Mesenteric fat pad (tissue), 1 donor: ENCODE data around the gene GRIP2. TPM values are rescaled to one million over a fixed set of nuclear protein-coding genes. Genes with fewer than 3 reads are reported as not detected.

Source experiments
- DNase-seq: peaks from one replicate; pipeline ENCODE4 v3.0.0-alpha.2; 2020; ENCODE audit warnings: low spot score
- total RNA-seq: library from RNA; stranded (reverse); fragmentation: NEBNext Ultra II Directional; extraction: Animal tissue kit (Norgen Biotek cat#: 25700); gene quantifications from one replicate; pipeline ENCODE4 v1.2.1, GENCODE V29; 2021
- donor health status: DM: yes; HTN: yes; CAD: no.

The GRIP2 gene
- total RNA-seq, 1 donor from 2014 or later: 0.71 TPM

GRCh38 chr3:14541646-14542045, 1.5 kb upstream of the GRIP2 start:
- no peak for DNase-seq

DNA sequence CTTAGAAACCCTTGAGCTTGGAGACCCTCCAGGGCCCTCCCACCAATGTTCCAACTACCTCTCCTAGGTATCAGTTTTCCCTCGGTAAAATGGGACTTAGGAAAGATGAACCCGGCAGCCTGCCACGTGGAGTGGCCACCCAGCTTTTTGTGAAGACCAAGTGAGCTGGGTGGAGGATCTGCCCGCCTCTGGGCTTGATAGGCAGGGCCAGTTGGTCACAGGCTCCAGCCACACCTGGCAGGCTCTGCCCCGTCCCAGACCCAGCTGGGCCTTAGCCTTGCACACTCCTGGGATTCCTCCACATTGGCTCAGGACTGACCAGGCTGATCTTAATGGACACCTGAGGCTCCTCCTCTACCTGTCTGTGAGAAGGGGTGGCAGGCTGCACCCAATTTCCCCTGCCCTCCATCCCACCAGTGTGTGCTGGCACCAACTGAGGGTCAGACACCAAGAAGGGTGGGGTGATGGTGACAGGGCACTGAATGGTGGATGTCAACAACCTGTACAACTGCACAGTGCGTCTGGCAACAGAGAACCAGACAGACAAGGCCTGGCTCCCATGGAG, 761 bp upstream of the GRIP2 start:
- no peak for DNase-seq

GRCh38 chr3:14539384-14539741, 779 bp downstream of the GRIP2 start:
- no peak for DNase-seq

- DNase-seq: no peak
Observed at GRCh38 chr3:14538451-14539088, 1.6 kb downstream of the GRIP2 start.

DNA sequence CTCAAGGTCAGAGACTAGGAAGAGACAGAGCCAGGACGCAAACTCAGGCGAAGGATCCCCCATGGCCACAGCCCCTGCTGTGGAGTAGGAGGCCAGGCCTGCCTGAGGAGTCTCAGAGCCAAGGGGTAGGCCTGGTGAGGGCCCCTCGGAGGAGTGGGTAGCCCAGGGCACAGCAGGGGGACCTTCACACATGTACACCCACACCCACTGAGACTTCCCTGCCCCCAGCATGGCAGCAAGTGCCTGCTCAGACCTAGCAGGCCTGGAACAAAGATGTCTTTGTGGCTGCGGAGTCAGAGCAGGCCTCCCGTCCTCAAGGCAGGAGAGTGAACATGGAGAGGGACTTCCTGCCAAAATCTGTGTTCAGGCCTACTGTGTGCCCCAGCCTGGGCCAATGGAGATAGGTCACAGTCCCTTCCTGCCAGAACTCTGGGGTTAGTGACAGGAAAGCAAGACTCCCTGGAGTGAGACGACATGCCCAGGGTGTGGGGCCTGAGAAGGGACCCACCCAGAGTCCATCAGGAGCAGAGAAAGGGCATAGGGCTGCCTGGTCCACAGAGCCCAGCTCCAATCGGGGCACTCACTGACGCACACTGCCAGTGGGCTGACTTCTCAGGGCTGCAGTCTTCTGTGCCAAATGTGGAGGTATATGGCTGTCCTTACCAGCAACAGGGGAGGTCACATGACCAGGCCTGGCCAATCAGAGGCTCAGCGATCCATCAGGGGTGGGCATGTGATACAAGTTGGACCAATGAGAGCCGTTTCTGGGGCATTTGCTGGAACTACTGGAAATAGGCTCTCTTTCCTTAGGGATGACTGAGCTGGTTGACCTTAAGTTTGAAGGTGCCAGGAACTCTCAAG, 2.3 kb downstream of the GRIP2 start:
- DNase-seq: no peak

DNA sequence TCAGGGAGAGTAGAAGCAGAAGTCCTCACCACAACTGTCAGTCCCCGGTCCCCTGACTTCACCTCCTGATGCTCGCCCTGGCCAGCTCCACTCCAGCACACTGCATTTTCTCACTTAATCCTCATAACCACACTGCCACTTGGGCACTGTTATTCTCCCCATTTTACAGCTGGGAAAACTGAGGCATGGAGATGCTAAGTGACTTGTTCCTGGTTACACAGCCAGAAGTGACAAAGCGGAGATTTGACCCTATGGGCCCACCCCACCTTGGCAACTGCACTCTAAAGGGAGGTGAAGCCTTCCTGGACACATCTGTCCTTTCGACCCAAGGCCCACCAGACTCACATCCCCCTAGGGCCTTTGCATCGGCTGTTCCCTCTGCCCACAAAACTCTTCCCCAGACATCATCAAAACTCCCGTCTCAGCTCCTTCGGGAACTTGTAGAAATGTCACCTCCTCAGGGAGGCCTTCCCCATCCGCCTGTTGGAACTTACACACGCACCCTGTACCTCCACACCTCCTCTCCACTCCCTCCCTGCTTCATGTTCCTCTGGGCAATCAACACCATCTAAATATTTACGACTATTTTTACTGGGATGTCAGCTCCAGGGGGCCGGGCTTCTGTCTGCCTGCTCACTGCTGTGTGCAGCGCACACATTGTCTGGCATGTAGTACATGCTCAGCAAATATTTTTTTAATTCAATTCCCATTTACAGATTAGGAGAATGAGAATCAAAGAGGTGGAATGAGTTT, 3.1 kb downstream of the GRIP2 start:
- DNase-seq: no peak

GRCh38 chr3:14536055-14536815, 3.9 kb downstream of the GRIP2 start:
- no peak for DNase-seq

GRCh38 chr3:14535616-14536015, 4.5 kb downstream of the GRIP2 start:
- DNase-seq: no peak

DNA sequence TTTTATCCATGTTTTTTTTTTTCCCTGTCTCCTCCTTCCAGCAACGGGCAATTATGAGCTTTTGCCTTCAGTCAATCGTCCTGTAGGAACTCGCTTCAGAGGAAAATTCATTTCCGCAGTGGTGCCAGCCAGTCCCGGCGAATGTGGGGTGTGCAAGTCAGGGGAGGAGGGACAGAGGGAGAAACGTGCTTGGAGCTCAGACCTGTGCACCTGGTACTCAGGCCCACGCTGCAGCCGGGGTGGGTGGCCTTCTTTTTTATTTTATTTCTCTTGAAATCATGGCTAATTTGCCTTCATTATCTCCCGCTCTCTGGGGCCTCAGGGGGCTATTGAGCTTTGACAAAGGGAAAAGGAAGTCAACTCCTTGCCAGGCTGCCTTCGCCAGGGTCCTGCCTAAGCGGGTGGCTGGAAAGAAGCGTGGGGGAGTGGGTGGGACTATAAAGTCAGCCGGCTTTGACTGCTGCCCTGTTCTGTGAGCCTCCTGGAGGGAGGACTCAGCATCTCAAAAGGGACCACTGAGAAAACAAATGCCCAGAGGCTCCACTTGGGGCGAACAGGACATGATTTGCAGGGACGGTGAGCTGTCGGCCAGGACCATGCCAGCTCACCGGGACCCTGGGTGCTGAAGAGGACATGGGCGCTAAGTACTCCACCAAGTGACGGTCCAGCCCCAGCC, 5.5 kb downstream of the GRIP2 start:
- DNase-seq: no peak

- no peak for DNase-seq
Observed at GRCh38 chr3:14533457-14533958, 6.6 kb downstream of the GRIP2 start.

DNA sequence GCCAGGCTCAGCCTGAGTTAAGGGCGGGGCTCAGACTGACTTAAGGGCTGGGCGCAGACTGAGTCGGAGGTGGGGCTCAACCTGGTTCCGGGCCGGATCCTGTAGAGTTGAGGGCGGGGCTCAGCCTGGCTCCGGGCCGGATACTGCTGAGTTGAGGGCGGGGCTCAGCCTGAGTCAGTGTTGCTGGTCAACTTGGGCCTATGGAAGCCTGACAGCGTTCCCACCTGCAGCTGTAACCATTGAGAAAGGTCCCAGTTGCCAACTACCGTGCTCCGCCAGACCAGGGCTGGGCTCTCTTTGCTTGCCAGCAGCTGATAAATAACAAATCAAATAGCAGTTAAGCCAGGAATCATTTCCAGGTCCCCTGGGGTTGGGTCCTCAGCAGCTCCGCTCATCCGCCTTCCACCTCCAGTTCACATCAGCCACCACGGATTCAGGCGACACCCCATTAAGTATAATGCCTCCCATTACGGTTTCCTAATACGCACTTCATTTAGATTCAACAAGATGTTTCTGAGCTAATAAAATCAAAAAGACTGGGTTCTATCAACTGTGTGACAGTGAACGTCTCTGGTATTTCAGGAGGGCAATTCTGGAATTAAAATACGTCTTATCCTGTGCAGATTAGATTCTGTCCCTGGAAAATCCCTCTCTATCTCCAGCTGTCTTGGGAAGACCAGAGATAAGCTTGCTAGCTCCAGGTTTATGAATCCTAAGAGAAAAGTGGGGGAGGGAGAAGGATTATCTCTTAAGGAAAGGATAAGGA, 7.3 kb downstream of the GRIP2 start:
- DNase-seq: no peak

DNA sequence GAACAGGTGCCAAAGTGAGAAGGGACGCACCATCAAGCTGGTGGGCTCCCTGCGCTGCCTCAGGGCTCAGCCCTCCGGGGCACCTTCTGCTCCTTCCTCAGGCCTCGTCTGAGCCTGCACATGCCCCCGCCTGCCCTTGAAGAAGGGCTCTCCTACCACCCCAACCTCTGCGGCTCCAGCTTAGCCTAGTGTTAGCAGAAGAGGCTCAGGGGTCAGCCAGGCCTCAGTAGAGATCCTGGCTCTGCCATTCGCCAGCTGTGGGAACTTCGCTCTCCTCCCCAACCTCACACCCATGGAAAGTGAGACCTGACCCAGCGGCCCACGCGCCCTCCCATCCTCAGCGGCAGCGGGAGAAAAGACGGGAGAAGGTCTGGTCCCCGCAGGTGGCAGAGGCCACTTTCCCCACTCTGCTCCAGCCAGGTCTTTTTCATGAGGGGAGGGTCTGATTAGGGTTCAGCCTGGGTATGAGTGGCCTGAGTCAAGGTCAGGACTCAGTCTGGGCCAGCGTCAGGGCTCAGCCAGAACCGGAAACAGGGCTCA, 8.2 kb downstream of the GRIP2 start:
- DNase-seq: no peak

DNA sequence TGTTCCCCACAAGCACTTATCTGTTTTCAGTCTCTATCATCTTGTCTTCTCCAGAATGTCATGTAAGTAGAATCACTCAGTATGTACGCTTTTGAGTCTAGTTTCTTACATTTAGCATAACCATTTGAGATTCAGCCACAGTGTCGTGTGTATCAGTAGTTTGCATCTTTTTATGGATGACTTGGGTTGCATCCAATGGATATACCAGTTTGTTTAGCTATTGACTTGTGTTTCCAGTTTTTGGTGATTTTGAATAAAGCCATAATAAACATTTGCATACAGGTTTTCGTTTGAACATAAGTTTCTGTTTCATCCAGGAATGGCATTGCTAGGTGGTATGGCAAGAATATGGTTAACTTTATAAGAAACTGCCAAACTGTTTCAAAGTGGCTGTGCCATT, 12.1 kb downstream of the GRIP2 start:
- no peak for DNase-seq

DNA sequence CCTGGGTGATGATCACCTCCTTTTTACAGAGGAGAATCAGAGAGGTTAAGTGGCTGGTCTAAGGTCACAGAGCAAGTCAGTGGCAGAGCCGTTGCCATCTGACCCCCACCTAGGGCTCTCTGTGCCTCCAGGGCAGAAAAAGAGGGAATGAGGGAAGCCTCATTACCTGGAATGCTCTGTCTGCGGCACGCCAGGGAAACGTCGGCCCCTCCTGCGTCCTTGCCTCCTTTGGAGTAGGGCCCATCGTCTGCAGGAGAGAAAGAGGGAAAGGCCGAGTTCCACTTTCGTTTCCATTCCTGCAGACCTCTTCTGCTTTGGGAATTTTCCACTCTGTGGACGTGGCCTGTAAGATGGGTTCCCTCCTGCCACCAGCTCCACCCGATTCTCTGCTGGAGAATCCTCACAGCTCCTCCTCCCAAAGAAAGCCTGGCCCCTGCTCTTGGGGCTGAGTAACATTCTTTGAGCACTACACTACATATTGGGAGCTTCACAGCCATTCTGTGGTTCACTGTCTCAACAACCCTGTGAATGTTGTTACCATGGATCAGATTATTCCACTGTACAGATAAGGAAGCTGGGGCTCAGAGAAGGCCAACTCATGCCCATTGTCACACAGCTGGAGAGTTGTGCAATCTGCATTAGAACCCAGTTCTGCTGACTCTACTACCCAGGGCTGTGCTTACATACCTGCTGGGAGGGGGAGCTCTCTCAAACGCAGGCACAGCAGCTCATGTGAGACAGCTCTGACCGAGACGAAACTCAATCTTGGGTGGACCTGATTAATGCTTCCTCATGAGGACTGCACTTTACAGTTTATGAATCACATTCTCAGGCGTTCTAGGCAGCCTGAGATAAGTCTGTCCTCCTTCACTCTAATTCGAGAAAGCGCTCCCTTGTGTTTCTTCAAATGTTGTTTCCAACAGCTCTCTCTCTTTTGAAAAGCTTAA, 14.2 kb downstream of the GRIP2 start:
- peak; percentile 62 for DNase-seq

- DNase-seq: peak; percentile 85
Observed at GRCh38 chr3:14524920-14525660, 15.1 kb downstream of the GRIP2 start.

DNA sequence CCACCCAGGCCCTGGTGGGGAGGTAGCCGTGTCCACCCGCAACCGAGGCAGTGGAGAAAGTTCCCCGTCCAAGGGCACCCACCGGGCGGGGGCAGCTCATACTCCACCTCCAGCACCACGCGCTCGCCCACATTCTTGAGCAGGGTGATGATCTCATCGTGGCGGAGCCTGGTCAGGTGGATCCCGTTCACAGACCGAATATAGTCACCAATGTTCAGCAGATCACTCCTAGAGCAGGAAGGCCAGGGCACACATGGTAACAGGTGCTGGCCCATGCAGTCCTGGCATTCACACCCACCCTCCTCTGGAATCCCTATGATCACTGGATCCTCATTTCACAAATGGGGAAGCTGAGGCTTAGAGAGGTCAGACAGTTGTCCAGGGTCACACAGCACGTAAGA, 15.8 kb downstream of the GRIP2 start:
- DNase-seq: peak; percentile 88

DNA sequence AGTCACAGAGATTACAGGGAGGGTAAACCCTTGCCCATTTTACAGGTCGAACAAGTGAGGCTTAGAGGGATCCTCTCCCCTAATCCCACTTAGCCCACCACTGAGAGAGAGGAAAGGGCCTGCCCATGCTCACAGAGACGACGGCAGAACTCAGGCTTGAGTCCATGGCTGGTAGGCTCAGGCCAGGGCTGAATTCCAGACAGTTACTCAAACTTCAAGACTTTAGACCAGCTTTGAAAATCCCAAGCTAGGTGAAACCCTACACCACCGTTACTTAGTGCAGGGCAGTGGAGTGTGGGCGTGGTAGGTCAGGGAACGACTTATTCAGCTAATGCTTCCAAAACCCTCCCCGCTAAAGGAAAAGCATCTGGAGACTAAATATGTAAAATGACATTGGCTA, 16.4 kb downstream of the GRIP2 start:
- DNase-seq: peak; percentile 47
